ENCODE measurements around the gene PTPRG.
A peak's percentile ranks its signal among the peaks of the same experiment; 100 is the strongest.

The PTPRG gene

DNA sequence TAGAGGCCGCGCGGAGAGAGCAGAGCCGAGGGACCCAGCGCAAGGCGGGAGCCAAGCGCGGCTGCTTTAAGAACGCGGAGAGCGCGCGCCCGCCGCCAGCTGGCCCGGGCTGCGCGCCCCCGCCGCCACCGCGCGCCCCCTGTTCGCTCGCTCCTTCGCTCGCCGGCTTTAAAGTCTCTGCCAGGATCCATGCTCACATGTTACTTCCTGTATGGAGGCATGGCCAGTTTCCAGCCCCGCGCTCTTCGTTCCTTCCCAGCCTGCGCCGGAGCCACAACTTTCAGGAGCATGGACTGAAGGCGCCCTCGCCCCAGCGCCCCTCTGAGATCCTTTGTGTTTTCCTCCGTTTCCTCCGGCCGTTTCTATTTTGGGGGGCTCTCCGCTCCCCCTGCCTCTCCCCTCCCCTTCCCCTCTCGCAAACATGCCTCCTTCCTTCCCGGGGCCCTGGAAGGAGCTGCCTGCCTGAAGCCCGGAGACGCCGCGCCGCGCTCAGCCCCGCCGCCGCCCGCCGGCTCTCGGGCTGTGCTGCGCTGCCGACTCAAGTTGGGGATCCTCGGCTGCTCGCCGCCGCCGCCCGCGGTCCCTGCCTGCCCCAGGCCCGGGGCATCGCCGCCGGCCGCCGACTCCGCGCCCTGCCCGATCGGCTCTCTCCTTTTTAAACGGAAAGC lies at the start of gene PTPRG:
PTPRG (plus strand) TSS at position 198 of the 668 bp plus-strand sequence. CDS start 717 bp downstream, outside the sequence.
- DNase-seq (ENCODE audit: low read depth in 1 of 2, low spot score in 1 of 2) = peak; percentile 41 to 74
- no peak for TF ChIP-seq JUND (IDR thresholded peaks at IDR 0.05; ENCODE audit: low read depth)
- in situ Hi-C loops (cut with HindIII; ENCODE audit: low pct_unique_long_range_greater_than_20kb, low sequenced_read_pairs) = no loop called here

DNA sequence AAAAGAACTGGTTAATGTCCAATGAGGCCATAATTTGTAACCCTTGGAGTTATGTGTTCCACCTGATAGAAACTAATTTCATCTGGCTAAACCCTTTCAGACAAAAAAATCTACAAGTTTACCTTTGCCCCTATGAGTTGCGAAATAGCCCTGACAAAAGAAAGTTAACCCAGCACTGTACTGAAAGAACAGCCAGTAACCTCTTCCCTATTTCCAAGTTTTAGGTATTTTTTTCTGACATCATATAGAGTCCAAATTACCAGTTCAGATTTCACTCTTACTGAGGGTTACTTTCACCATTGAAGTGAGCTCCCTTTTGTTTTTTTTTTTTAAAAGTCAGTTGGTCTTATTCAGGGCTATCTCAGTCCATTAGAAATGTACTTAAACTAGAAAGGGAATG lies 42.8 kb upstream of the PTPRG start:
- DNase-seq (ENCODE audit: low read depth in 1 of 2, low spot score in 1 of 2) = no peak
- no peak for TF ChIP-seq JUND (IDR thresholded peaks at IDR 0.05; ENCODE audit: low read depth)
- in situ Hi-C loops (cut with HindIII; ENCODE audit: low pct_unique_long_range_greater_than_20kb, low sequenced_read_pairs) = no loop called here

DNA sequence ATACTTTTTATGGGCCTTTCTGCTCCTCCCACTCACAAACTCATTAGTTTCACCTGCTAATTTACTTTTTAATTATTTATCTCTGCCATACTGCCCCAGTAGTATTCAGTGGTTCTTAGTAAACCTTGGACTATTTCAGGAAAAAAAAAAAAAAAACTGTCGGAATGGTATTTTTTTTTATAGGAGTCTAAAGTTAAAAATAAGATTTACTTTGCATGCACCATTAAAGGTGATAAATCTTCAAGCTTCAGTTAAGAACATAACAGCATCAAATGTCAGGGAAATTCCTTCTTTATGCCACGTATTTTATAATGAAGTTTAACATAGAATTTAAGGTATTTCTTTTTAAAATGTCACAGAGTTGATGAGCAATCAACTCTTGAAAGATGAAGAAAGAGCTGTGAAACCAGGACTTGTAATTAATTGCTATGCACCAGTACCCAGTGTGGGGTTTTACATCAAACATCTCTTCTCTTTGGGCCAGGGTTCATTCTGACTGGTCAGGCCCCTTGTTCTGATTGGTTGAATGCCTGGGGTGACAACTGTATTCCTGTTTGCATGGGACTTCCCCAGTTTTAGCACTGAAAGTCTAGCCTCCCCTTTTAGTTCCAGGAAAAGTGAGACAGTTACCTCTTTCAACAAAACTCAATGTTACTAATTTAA lies 40.3 kb upstream of the PTPRG start:
- in situ Hi-C loops (cut with HindIII; ENCODE audit: low pct_unique_long_range_greater_than_20kb, low sequenced_read_pairs) = no loop called here
- DNase-seq (ENCODE audit: low read depth in 1 of 2, low spot score in 1 of 2) = no peak
- TF ChIP-seq JUND (IDR thresholded peaks at IDR 0.05; ENCODE audit: low read depth) = no peak

DNA sequence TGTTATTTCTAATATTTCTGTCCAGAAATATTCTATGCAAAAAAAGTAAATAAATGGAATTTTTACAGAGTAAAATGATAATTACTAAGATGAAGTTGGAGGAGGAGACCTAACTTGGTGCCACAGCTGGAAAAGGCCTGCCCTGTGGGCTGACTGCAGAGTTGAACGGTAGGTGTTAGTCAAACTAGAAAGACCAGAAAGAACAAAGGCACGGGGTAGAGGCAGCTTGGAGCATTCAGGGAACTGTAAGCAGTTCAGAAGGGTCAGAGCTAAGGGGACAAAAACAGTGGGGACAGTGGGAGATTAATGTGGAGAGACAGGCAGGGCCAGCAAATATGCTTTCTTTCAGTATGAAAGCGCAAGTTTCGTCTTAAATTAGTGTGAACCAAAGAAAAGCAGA lies 39.3 kb upstream of the PTPRG start:
- in situ Hi-C loops (cut with HindIII; ENCODE audit: low pct_unique_long_range_greater_than_20kb, low sequenced_read_pairs) = no loop called here
- TF ChIP-seq JUND (IDR thresholded peaks at IDR 0.05; ENCODE audit: low read depth) = no peak

DNA sequence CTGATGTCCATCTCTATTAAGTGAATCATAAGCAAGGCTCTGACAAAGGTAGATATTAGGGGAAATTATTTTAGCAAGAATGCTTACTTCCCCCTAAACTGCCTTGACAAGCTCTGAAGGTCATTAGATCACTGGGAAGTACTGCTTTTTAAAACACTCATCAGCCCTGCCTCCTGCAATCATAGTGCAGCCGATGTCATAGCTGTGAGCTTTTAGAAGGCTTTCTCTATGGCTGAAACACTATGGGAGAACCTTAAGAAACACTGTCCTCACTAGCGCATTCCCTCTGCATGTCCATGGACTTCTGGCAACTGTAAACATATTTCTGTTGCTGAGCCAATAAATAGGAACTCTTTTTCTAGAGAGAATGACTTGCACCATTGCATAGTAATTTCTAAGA lies 38.7 kb upstream of the PTPRG start:
- no peak for TF ChIP-seq JUND (IDR thresholded peaks at IDR 0.05; ENCODE audit: low read depth)
- in situ Hi-C loops (cut with HindIII; ENCODE audit: low pct_unique_long_range_greater_than_20kb, low sequenced_read_pairs) = no loop called here

More for the DNA sequence above, 39.3 kb upstream of the PTPRG start:
- DNase-seq (ENCODE audit: low read depth in 1 of 2, low spot score in 1 of 2) = no peak

DNA sequence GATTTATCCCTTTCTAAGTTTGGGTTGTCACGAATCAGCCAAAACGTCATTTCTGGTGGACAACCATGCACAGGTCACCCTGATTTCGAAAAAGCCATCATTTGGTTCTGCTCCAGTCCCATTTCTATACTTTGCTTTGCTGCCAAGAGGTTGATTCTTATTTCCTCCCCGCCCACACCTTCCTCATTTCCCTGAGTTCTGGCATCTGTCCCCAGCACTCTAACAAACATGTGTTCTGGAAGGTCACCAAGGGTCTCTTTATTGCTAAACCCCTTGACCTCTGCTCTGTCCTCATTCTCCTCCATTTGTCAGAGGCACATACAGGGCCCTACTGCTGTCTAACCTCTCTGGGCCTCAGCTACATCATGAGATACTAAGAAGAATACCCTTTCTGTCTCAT lies 36.4 kb upstream of the PTPRG start:
- DNase-seq (ENCODE audit: low read depth in 1 of 2, low spot score in 1 of 2) = no peak
- in situ Hi-C loops (cut with HindIII; ENCODE audit: low pct_unique_long_range_greater_than_20kb, low sequenced_read_pairs) = no loop called here
- no peak for TF ChIP-seq JUND (IDR thresholded peaks at IDR 0.05; ENCODE audit: low read depth)

More for the DNA sequence above, 38.7 kb upstream of the PTPRG start:
- DNase-seq (ENCODE audit: low read depth in 1 of 2, low spot score in 1 of 2) = no peak

DNA sequence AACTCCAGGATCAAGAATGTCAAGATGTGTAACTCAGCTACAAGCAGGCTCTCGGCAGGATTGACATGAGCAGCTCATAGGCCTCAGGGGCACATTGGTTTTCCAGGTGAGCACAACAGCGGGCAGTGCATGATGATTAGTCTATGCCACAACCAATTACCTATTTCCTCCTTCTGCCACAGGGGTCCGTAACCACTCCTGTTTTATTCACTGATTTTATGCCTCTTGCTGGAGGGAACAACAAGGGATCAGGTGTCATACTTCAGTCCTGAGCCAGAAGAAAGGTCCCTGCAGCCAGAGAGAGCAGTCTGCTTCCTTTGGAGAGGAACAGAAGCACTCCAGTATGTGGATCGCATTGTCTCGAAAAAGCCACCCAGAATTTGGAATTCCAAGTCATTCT lies 35.1 kb upstream of the PTPRG start:
- in situ Hi-C loops (cut with HindIII; ENCODE audit: low pct_unique_long_range_greater_than_20kb, low sequenced_read_pairs) = no loop called here
- no peak for TF ChIP-seq JUND (IDR thresholded peaks at IDR 0.05; ENCODE audit: low read depth)
- DNase-seq (ENCODE audit: low read depth in 1 of 2, low spot score in 1 of 2) = no peak

DNA sequence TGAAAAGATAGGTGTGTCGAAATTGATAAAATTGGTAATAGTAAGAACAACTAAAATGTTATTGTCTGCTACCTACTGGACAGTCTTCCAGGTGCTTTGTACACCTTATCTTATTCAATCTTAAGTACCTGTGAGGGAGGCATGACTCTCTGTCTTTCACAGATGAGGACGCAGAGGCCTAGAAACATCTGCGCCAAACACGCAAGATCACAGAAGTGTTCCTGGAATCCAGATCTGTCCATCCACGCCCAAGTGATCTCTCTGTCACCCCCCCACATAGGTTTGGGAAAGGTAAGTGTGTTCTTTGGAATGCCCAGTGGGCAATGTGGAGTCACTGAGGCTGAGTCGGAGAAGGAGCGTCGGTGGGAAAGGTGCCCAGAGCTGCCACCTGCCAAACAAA lies 34.4 kb upstream of the PTPRG start:
- in situ Hi-C loops (cut with HindIII; ENCODE audit: low pct_unique_long_range_greater_than_20kb, low sequenced_read_pairs) = no loop called here
- no peak for TF ChIP-seq JUND (IDR thresholded peaks at IDR 0.05; ENCODE audit: low read depth)
- no peak for DNase-seq (ENCODE audit: low read depth in 1 of 2, low spot score in 1 of 2)

DNA sequence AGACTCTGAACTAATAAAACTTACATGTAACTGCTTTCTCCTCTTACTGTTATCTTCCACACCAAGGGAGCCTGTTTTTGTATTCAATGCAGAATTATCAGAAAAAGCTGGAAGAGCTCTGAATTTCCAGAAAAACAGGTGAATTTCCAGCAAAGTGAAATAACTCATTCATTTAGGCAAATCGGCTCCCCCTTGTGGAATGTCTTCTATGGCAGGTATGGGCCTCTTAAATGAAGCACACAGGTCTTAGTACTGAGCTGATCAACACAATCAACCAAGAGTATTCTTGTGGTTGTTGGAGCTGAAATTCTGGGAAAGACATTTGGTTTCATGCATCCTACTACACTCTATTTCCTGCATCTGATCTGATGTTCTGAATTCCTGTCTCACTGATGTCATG lies 31.0 kb upstream of the PTPRG start:
- in situ Hi-C loops (cut with HindIII; ENCODE audit: low pct_unique_long_range_greater_than_20kb, low sequenced_read_pairs) = no loop called here
- no peak for TF ChIP-seq JUND (IDR thresholded peaks at IDR 0.05; ENCODE audit: low read depth)
- DNase-seq (ENCODE audit: low read depth in 1 of 2, low spot score in 1 of 2) = peak in 1 of 2 experiments; percentile 47

DNA sequence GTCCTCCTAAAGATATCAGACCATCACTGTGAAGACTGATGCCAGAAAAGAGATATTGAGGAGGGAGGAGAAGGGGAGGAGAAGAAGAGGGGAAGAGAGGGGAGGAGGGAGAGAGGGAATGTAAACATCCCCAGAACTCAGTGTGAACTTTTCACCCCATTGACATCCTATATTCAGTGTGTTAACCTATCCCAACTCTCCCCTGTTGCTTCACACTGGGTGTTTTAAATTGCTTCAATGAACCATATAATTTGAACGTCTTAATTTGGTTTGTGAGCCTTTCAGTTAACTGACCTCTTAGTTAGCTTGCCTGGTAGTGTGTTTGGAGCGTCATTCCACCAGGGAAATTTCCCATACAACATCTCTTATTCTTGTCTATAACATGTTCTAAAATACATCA lies 29.8 kb upstream of the PTPRG start:
- in situ Hi-C loops (cut with HindIII; ENCODE audit: low pct_unique_long_range_greater_than_20kb, low sequenced_read_pairs) = no loop called here
- TF ChIP-seq JUND (IDR thresholded peaks at IDR 0.05; ENCODE audit: low read depth) = no peak
- DNase-seq (ENCODE audit: low read depth in 1 of 2, low spot score in 1 of 2) = no peak

DNA sequence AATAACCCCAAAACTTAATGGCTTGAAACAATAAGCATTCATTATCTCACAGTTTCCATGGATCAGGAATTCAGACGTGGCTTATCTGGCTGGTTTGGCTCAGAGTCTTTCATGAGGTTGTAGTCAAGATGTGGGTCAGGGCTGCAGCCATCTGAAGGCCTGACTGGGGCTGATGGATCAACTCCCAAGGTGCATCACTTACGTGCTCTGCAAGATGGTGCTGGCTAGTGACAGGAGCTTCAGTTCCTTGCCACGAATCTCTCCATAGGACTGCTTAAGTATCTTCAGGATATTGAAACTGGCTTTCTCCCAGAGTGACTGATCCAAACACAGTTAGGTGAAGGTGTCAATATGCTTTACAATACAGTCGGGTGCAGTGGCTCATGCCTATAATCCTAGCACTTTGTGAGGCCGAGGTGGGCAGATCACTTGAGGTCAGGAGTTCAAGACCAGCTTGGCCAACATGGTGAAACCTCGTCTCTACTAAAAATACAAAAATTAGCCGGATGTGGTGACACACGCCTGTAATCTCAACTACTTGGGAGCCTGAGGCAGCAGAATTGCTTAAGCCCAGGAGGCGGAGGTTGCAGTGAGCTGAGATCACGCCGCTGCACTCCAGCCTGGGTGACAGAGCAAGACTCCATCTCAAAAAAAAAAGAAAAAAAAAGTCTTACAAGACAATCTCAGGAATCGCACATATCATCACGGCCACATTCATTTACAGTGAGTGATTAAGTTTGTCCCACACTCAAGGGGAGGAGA lies 28.5 kb upstream of the PTPRG start:
- DNase-seq (ENCODE audit: low read depth in 1 of 2, low spot score in 1 of 2) = no peak
- in situ Hi-C loops (cut with HindIII; ENCODE audit: low pct_unique_long_range_greater_than_20kb, low sequenced_read_pairs) = no loop called here
- no peak for TF ChIP-seq JUND (IDR thresholded peaks at IDR 0.05; ENCODE audit: low read depth)

DNA sequence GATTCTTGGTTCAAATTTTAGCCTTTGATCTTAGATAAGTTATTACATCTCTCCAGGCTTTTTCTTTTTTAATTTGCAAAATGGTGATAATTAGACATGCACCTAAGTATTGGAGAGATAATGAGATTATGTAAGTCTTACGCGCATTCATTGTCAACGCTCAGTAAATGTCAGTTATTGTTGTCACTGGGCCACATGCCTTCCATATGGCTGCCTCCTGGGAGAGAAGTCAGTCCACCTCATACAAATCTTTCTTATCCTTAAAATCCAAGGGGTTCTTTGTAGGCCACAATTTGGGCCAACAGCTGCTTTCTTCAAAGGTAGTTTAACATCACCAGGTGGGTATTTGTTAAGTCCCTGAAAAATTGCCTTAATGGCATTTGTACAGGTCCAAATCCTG lies 25.5 kb upstream of the PTPRG start:
- in situ Hi-C loops (cut with HindIII; ENCODE audit: low pct_unique_long_range_greater_than_20kb, low sequenced_read_pairs) = no loop called here

DNA sequence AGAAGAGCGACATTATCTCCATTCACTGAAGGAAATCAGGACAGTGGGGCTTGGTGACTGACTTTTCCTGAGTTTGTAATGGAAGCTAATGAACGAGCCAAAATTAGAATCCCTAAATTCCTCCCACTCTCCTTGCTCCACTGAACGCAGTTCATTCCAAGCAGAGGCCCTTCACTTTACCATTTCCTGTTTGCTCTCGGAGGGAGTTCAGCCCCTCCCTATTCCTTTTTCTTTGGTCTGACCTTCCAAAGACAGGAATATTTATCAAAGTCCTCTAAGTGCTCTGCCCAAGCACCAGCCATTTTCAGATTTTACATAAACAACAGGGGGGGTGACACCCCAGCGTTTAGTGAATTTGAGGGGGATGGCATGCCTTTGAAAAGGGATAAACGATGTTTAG lies 24.0 kb upstream of the PTPRG start:
- in situ Hi-C loops (cut with HindIII; ENCODE audit: low pct_unique_long_range_greater_than_20kb, low sequenced_read_pairs) = no loop called here
- no peak for DNase-seq (ENCODE audit: low read depth in 1 of 2, low spot score in 1 of 2)
- no peak for TF ChIP-seq JUND (IDR thresholded peaks at IDR 0.05; ENCODE audit: low read depth)

More for the DNA sequence above, 25.5 kb upstream of the PTPRG start:
- no peak for TF ChIP-seq JUND (IDR thresholded peaks at IDR 0.05; ENCODE audit: low read depth)
- DNase-seq (ENCODE audit: low read depth in 1 of 2, low spot score in 1 of 2) = no peak

Data from T47D (cell line).